SK-N-SH (cell line): ENCODE results near the gene KCNK4.

ENCODE experiments used
- CHD2 ChIP-seq: fragments of 150-350 bp; IDR thresholded peaks from 2 replicates; pipeline ENCODE4 v1.6.1; 2018; ENCODE audit warnings: low read length; ENCODE audit not compliant: partially characterized antibody
- ELF1 ChIP-seq: IDR thresholded peaks from 2 replicates; pipeline ENCODE4 v1.4.0; 2012
- EZH2phosphoT487 ChIP-seq: fragments of 200-600 bp; sonication (generic); IDR thresholded peaks from 2 replicates; pipeline ENCODE4 v1.6.1; 2017; ENCODE audit warnings: low read depth, mixed run types, mild to moderate bottlenecking, antibody characterized with exemption, moderate library complexity, borderline replicate concordance
- FOSL2 ChIP-seq: IDR thresholded peaks from 2 replicates; pipeline ENCODE4 v1.4.0; 2012; ENCODE audit warnings: low read depth, mild to moderate bottlenecking, moderate library complexity, borderline replicate concordance
- MXI1 ChIP-seq: IDR thresholded peaks from 2 replicates; pipeline ENCODE4 v1.6.1; 2012; ENCODE audit warnings: mild to moderate bottlenecking, low read depth, low read length, improper control_type of control experiment
- NFIC ChIP-seq: IDR thresholded peaks from 2 replicates; pipeline ENCODE4 v1.4.0; 2012; ENCODE audit warnings: borderline replicate concordance
- RAD21 ChIP-seq: IDR thresholded peaks from 2 replicates; pipeline ENCODE4 v1.6.1; 2012; ENCODE audit warnings: mild to moderate bottlenecking, low read length
- RCOR1 ChIP-seq: fragments of 150-350 bp; IDR thresholded peaks from 2 replicates; pipeline ENCODE4 v1.6.1; 2017; ENCODE audit warnings: antibody characterized with exemption, low read length
- TEAD4 ChIP-seq: IDR thresholded peaks from 2 replicates; pipeline ENCODE4 v1.4.0; 2012; ENCODE audit warnings: mild to moderate bottlenecking, borderline replicate concordance; ENCODE audit not compliant: insufficient read depth
- TF ChIP-seq, protein P1 (sequence below): fragments of 200-600 bp; sonication (generic); IDR thresholded peaks from 2 replicates; pipeline ENCODE4 v1.6.1; 2017; ENCODE audit warnings: antibody characterized with exemption, mild to moderate bottlenecking, moderate library complexity
- TF ChIP-seq, protein P2 (sequence below): IDR thresholded peaks from 2 replicates; pipeline ENCODE4 v1.6.1; 2012; ENCODE audit warnings: mild to moderate bottlenecking, low read depth, low read length, moderate library complexity

DNA sequence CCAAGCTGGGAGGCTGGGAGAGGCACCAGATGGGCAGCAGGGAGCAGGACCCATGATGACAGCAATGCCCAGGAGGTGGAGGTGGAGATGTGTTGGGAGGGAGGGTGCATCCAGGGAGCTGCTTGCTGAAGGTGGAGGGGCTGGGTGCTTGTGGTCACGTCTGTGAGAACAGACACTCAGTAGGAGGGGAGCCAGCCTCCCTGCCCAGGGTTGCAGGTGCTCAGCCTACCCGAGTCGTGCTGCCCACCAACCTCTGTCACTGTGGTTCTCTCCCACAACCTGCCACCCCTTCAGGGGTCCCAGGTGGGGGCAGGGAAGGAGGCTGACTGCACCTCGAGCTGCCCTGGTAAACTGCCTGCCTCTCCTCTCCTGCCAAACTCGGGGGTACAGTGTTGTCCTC is 32.3 kb downstream of the KCNK4 start:
- no peak for TF ChIP-seq MXI1
- TF ChIP-seq NFIC, result no peak
- TF ChIP-seq, protein P1, sequence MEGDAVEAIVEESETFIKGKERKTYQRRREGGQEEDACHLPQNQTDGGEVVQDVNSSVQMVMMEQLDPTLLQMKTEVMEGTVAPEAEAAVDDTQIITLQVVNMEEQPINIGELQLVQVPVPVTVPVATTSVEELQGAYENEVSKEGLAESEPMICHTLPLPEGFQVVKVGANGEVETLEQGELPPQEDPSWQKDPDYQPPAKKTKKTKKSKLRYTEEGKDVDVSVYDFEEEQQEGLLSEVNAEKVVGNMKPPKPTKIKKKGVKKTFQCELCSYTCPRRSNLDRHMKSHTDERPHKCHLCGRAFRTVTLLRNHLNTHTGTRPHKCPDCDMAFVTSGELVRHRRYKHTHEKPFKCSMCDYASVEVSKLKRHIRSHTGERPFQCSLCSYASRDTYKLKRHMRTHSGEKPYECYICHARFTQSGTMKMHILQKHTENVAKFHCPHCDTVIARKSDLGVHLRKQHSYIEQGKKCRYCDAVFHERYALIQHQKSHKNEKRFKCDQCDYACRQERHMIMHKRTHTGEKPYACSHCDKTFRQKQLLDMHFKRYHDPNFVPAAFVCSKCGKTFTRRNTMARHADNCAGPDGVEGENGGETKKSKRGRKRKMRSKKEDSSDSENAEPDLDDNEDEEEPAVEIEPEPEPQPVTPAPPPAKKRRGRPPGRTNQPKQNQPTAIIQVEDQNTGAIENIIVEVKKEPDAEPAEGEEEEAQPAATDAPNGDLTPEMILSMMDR, result no peak
- no peak for TF ChIP-seq ELF1
- TF ChIP-seq, protein P2, sequence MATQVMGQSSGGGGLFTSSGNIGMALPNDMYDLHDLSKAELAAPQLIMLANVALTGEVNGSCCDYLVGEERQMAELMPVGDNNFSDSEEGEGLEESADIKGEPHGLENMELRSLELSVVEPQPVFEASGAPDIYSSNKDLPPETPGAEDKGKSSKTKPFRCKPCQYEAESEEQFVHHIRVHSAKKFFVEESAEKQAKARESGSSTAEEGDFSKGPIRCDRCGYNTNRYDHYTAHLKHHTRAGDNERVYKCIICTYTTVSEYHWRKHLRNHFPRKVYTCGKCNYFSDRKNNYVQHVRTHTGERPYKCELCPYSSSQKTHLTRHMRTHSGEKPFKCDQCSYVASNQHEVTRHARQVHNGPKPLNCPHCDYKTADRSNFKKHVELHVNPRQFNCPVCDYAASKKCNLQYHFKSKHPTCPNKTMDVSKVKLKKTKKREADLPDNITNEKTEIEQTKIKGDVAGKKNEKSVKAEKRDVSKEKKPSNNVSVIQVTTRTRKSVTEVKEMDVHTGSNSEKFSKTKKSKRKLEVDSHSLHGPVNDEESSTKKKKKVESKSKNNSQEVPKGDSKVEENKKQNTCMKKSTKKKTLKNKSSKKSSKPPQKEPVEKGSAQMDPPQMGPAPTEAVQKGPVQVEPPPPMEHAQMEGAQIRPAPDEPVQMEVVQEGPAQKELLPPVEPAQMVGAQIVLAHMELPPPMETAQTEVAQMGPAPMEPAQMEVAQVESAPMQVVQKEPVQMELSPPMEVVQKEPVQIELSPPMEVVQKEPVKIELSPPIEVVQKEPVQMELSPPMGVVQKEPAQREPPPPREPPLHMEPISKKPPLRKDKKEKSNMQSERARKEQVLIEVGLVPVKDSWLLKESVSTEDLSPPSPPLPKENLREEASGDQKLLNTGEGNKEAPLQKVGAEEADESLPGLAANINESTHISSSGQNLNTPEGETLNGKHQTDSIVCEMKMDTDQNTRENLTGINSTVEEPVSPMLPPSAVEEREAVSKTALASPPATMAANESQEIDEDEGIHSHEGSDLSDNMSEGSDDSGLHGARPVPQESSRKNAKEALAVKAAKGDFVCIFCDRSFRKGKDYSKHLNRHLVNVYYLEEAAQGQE, result no peak
- no peak for TF ChIP-seq CHD2
- TF ChIP-seq EZH2phosphoT487, result no peak
- TF ChIP-seq RAD21, result no peak
- no peak for TF ChIP-seq FOSL2
- TF ChIP-seq RCOR1, result no peak
- TF ChIP-seq TEAD4, result no peak
